Keratinocyte (primary cell): Measurements from ENCODE around the gene CACHD1.

ENCODE experiments used
- EZH2 ChIP-seq: IDR thresholded peaks from one replicate; pipeline ENCODE4 v1.6.1; 2012; ENCODE audit warnings: inconsistent platforms, mild to moderate bottlenecking, low read length, moderate library complexity
- TF ChIP-seq, protein P1 (sequence below), 3 experiments: IDR thresholded peaks in 1 of 3; conservative IDR thresholded peaks in 1 of 3; optimal IDR thresholded peaks in 1 of 3; 2 replicates in 2 of 3; 3 replicates in 1 of 3; pipeline versions ENCODE3 to v1.5.1; 2011; ENCODE audit warnings: low read length in 3 of 3, mild to moderate bottlenecking in 3 of 3, moderate library complexity in 2 of 3, control low read depth in 1 of 3, inconsistent platforms in 1 of 3; ENCODE audit not compliant: insufficient read depth in 2 of 3; ENCODE audit errors: extremely low read depth in 1 of 3

DNA sequence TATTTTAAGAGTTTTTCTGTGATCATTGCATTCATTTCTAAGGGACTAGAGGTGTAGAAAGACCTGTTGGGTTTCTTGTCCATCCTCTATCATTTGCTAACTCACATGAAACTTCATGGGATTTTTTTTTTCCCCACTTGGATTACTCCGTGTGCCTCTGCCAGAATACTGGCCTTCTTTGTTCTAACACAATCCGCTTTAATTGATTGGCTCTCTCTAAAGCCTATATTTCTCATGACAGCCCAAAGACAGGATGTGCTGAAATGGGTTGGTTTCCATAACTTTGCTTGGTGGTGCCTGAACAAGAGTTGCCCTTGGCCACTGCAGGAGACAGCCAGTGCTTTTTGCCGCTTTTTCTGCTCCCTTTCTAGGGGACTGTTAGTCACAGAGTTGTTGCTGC lies 12.2 kb downstream of the CACHD1 start:
- TF ChIP-seq, protein P1, sequence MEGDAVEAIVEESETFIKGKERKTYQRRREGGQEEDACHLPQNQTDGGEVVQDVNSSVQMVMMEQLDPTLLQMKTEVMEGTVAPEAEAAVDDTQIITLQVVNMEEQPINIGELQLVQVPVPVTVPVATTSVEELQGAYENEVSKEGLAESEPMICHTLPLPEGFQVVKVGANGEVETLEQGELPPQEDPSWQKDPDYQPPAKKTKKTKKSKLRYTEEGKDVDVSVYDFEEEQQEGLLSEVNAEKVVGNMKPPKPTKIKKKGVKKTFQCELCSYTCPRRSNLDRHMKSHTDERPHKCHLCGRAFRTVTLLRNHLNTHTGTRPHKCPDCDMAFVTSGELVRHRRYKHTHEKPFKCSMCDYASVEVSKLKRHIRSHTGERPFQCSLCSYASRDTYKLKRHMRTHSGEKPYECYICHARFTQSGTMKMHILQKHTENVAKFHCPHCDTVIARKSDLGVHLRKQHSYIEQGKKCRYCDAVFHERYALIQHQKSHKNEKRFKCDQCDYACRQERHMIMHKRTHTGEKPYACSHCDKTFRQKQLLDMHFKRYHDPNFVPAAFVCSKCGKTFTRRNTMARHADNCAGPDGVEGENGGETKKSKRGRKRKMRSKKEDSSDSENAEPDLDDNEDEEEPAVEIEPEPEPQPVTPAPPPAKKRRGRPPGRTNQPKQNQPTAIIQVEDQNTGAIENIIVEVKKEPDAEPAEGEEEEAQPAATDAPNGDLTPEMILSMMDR (optimal IDR thresholded peaks at IDR 0.05 in 1 of 3, IDR thresholded peaks at IDR 0.05 in 1 of 3, conservative IDR thresholded peaks at IDR 0.05 in 1 of 3; ENCODE audit: extremely low read depth in 1 of 3, insufficient read depth in 2 of 3, low read length in 3 of 3) = no peak
- no peak for TF ChIP-seq EZH2
